ENCODE data around the gene HNRNPK.

Gene HNRNPK

GRCh38 chr9:83935276-83935935, 44.6 kb downstream of the HNRNPK start:
- in situ Hi-C loops (cut with MboI; ENCODE audit: low sequenced_read_pairs): loop anchor here (10.0 kb wide), 1 partner anchor 319 kb away; no protein-coding TSS in a partner anchor

DNA sequence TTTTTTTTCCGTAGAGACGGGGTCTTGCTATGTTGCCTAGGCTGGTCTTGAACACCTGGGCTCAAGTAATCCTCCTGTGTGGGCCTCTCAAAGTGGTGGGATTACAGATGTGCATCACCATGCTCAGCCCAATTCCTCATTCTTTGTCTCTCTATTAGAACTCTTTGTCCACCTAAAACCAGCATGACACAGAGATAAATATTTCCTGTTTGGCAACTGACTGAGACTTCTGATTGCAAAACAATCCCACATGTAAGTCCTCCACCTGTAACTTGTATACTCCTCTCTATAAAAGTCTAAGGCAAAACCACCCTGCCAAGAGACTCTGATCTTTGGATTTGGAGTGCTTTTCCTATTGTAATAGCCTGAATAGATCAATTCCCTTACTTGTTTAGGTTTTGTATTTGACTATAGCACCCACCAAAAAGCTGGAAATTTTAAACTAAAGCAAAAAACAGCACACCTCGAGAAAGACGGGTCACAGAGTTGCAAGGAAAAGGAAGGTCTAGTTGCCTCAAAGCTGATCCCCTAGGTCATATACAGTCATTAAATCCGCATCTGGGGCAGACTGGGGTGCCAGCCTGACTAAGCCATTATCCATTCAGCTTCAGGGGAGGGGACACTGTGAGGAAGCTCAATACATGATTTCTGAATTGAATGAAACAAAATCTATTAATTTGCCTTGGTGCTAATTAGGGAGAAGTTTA, 45.3 kb downstream of the HNRNPK start:
- in situ Hi-C loops (cut with MboI; ENCODE audit: low sequenced_read_pairs): loop anchor here (10.0 kb wide), 1 partner anchor 320 kb away; no protein-coding TSS in a partner anchor

- in situ Hi-C loops (cut with MboI; ENCODE audit: low sequenced_read_pairs): loop anchor here (10.0 kb wide), 1 partner anchor 321 kb away; no protein-coding TSS in a partner anchor
Observed at GRCh38 chr9:83933790-83934189, 46.2 kb downstream of the HNRNPK start.

- in situ Hi-C loops (cut with MboI; ENCODE audit: low sequenced_read_pairs): loop anchor here (10.0 kb wide), 1 partner anchor 322 kb away; no protein-coding TSS in a partner anchor
Observed at GRCh38 chr9:83932851-83933250, 47.2 kb downstream of the HNRNPK start.

DNA sequence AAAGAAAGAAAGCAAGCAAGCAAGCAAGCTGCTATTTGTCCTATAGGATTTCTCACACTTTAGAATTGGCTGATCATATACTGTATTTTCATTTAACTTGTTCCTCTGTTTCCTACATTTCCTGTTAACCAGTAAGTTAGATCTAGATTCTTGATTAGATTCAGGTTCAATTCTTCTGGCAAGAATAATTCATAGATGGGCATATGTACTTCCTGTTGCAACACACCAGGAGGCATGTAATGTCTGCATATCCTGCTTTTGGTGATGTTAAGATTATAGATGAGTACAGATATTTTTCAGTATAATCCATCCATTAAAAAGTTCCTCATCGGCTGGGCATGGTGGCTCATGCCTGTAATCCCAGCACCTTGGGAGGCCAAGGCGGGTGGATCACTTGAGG, 48.0 kb downstream of the HNRNPK start:
- in situ Hi-C loops (cut with MboI; ENCODE audit: low sequenced_read_pairs): loop anchor here (10.0 kb wide), 1 partner anchor 323 kb away; no protein-coding TSS in a partner anchor

DNA sequence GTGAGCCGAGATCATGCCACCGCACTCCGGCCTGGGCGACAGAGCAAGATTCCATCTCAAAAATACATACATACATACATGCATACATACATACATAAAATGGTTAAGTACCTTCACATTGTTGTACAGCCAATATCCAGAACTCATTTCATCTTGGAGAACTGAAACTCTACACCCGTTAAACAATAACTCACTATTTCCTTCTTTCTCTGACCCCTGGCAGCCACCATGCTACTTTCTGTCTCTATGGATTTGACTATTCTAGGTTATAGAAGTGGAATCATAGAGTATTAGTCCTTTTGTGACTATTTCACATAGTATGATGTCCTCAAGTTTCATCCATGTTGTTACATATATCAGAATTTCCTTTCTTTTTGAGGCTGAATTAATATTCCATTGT, 49.1 kb downstream of the HNRNPK start:
- in situ Hi-C loops (cut with MboI; ENCODE audit: low sequenced_read_pairs): loop anchor here (10.0 kb wide), 1 partner anchor 324 kb away; no protein-coding TSS in a partner anchor

GRCh38 chr9:83927591-83927990, 52.4 kb downstream of the HNRNPK start:
- in situ Hi-C loops (cut with MboI; ENCODE audit: low sequenced_read_pairs): no loop called here

- in situ Hi-C loops (cut with MboI; ENCODE audit: low sequenced_read_pairs): no loop called here
Observed at GRCh38 chr9:83920927-83921707, 58.9 kb downstream of the HNRNPK start, which contains the start of gene KIF27. TSS of gene KIF27 (minus strand) at chr9:83921432. CDS start at chr9:83915591, 5,841 bp downstream.

DNA sequence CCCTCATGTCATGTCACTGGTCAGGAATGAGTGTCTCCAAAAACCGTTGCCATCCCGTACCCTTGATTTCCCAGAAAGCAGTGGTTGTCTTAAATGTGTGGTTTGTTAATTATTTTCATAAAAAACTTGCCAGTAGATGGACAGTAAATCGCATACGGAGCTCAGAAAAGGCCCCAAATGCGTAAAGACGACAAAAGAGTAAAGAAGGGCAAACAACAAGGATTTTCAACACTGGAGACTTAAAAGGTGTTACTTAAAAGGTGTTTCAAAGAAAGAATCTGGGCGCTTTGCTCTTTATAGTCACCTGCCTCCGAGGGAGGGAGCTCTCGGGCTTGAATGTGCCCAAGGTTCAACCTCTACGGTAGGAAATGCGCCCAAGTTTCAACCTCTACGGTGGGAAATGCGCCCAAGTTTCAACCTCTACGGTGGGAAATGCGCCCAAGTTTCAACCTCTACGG, 59.5 kb downstream of the HNRNPK start:
- in situ Hi-C loops (cut with MboI; ENCODE audit: low sequenced_read_pairs): no loop called here

DNA sequence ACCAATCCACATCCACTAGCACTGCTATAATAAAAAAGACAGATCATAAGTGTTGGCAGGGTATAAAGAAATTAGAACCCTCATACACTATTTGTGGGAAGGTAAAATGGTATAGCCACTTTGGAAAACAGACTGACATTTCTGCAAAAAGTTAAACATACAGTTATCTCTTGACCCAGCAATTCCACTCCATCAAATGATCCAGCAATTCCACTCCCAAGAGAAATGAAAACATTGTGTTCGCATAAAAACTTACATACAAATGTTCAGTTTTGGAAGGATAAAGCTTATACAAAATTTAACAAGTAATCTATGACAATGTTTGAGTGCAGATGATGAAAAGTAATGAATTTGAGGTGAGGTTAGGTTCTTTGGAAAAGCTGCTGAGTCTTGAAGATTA, 60.9 kb downstream of the HNRNPK start:
- in situ Hi-C loops (cut with MboI; ENCODE audit: low sequenced_read_pairs): no loop called here

Data from HL-60/S4 treated with phorbol 12-myristate 13-acetate at 8.2 ng/mL for 4 days and 3 days (cell line).